ENCODE measurements around the gene GPR37.

DNA sequence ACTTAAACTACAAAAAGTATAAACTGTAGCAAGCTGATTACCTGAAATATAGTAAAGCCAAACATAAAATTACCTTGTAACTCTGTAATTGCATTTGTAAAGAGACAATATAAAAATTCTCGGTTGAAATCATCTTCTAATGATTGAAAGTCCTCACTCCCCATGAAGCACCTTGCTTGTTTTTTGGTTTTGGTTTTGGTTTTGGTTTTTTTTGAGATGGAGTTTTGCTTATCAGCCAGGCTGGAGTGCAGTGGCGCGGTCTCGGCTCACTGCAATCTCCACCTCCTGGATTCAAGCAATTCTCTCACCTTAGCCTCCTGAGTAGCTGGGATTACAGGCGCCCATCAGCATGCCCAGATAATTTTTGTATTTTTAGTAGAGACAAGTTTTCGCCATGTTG lies 33.9 kb upstream of the GPR37 start:
- no peak for TF ChIP-seq POLR2A (IDR thresholded peaks at IDR 0.05; ENCODE audit: low read length)
- TF ChIP-seq ESRRA (IDR thresholded peaks at IDR 0.05; ENCODE audit: borderline replicate concordance, low read length): no peak
- no peak for TF ChIP-seq CTCF (IDR thresholded peaks at IDR 0.05)
- no peak for TF ChIP-seq RAD21 (conservative IDR thresholded peaks at IDR 0.05 in 1 of 2, IDR thresholded peaks at IDR 0.05 in 1 of 2)
